Urinary bladder (tissue), 4 donors: ENCODE data around the gene MAPK10. TPM values are rescaled to one million over a fixed set of nuclear protein-coding genes. Genes with fewer than 3 reads are reported as not detected.

Experiments
- DNase-seq: peaks from one replicate; pipeline ENCODE4 v3.0.0-alpha.2; 2015; ENCODE audit errors: extremely low spot score
- H3K27ac ChIP-seq: one replicate; pipeline ENCODE4 v1.5.1; 2013; ENCODE audit warnings: low read depth, mild to moderate bottlenecking, moderate library complexity
- H3K36me3 ChIP-seq: one replicate; pipeline ENCODE4 v1.6.1; 2013; ENCODE audit warnings: mild to moderate bottlenecking, moderate library complexity; ENCODE audit not compliant: insufficient read depth
- H3K4me1 ChIP-seq: one replicate; pipeline ENCODE4 v1.6.1; 2013; ENCODE audit warnings: mild to moderate bottlenecking, moderate library complexity; ENCODE audit not compliant: insufficient read depth
- H3K4me3 ChIP-seq: one replicate; pipeline ENCODE4 v1.5.1; 2013; ENCODE audit warnings: low read depth, low read length
- WGBS: extraction: QIAGEN DNeasy Blood & Tissue Kit; methylation state at CpG from one replicate; pipeline ENCODE4 v1.1.7; 2013; 5-methylcytosine and 5-hydroxymethylcytosine counted together
- polyA plus RNA-seq: library from polyadenylated mRNA; stranded (reverse); fragments of 200-250 nt; gene quantifications from one replicate; pipeline ENCODE4 v1.2.3, GENCODE V29; 2013
- total RNA-seq: library from RNA; depleted of rRNA; stranded (reverse); fragments of >200 nt; gene quantifications from one replicate; pipeline ENCODE4 v1.2.3, GENCODE V29; 2014
- donor health status: healthy with polysubstance abuse.
- donor health status: healthy.

MAPK10 gene
- total and polyA plus RNA-seq, 2 donors: 15.5 to 247 TPM

DNA sequence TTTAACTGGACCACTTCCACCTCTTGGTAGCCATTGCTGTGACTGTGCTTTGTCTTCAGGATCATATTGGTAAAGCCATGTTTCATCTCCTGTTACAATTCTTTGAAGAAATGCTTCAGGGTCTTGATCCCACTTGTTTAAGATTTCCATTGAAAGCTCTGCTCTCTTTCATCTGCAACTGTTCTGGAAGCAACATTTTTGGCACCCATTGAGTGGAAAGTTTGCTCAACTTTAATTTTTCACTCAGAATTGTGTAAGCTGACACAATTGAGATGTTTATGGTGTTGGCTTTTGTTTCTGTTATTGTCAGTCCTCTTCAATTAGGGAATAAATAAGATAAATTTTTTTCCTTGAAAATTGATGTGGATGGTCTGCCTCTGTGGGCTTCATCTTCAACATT is 237.4 kb downstream of the MAPK10 start:
- H3K27ac ChIP-seq: no peak overlapping the region
- no peak overlapping the region for H3K4me3 ChIP-seq
- DNase-seq: no peak
- no peaks in the 10 kb centered on the region for H3K36me3 ChIP-seq
- no peaks in the 10 kb centered on the region for H3K4me1 ChIP-seq

DNA sequence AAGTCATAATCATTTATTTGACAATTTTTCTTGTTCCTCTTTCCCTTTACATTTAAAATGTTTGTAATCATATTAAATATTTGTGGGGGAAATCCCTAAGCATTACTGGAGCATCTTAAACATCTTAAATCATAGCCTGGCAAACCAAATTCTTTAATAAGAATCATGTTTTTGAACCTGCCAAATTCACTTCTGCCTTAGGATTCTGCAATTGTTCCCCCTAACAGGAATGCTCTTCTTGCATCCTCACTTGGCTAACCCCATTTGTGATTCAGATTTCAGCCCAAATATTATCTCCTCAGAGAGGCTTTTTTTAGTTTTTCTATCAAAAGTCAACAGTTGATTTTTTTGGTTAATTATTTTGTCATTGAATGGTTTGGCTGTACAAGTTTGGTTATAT is 241.1 kb downstream of the MAPK10 start:
- Histone ChIP-seq H3K27ac (no peak overlapping the region), H3K36me3 (no peaks in the 10 kb centered on the region), H3K4me3 (no peak overlapping the region), H3K4me1 (no peaks in the 10 kb centered on the region)
- no peak for DNase-seq

DNA sequence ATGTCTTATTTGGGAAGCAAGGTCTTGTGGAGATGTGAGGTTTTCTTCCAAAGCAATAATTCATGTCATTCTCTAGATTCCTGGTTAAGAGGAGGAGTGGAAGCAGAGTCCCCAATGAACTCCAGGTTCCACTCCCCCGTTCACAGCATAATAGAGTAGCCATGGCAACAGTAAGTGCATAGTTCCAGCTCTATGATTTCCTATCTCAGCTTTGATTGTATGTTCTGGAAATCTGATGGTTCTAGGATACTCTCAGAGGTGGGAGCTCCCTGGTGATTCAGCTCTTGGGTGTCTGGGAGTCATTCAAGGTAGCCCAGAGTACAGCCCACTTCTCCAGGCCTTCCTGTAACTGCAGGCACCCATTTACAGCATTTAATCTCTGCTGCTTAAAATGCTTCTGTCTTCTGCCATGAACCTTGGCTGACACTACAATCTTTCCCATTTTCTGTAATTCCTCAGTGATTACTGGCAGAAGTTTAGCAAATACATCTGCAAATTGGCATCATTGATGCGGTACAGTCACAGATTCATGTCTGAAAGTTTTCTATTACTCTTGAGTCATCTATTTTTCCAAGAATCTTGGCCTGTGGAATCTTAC is 242.0 kb downstream of the MAPK10 start:
- Histone ChIP-seq H3K4me1 (no peaks in the 10 kb centered on the region), H3K27ac (no peak overlapping the region), H3K4me3 (no peak overlapping the region), H3K36me3 (no peaks in the 10 kb centered on the region)
- 43% methylated on average over 2 of the region's 2 CpGs for WGBS
- peak; percentile 31 for DNase-seq

DNA sequence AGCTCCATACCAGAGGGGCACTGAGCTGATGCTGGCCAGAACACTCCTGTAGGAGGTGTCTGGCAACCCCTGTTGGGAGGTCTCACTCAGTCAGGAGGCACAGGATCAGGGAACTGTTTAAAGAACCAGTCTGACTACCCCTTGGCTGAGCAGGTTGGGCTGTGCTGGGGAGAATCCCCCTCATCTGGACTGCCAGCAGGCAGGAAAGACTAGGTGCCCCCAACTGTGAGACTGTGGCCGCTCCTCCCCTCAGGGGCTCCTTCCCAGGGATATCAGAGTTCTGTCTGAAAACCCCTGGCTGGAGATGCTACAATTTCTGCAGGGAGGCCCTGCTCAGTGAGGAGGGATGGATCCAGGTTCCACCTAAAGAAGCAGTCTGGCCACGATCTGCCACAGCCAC is 245.3 kb downstream of the MAPK10 start:
- no peaks in the 10 kb centered on the region for H3K36me3 ChIP-seq
- H3K27ac ChIP-seq: no peak overlapping the region
- H3K4me3 ChIP-seq: no peak overlapping the region
- 94% methylated on average over 2 of the region's 2 CpGs for WGBS
- no peak for DNase-seq
- no peaks in the 10 kb centered on the region for H3K4me1 ChIP-seq

- DNase-seq: no peak
- H3K4me3 ChIP-seq: no peak overlapping the region
- H3K4me1 ChIP-seq: no peaks in the 10 kb centered on the region
- 80% methylated on average over 2 of the region's 2 CpGs for WGBS
- H3K27ac ChIP-seq: no peak overlapping the region
- H3K36me3 ChIP-seq: no peaks in the 10 kb centered on the region
These were observed 251.0 kb downstream of the MAPK10 start for GRCh38 chr4:86108834-86109233.

GRCh38 chr4:86108137-86108536 is 251.7 kb downstream of the MAPK10 start:
- H3K4me1 ChIP-seq: no peaks in the 10 kb centered on the region
- H3K36me3 ChIP-seq: no peaks in the 10 kb centered on the region
- WGBS: 57% methylated on average over 1 of the region's 1 CpG
- H3K27ac ChIP-seq: no peak overlapping the region
- DNase-seq: no peak
- no peak overlapping the region for H3K4me3 ChIP-seq

DNA sequence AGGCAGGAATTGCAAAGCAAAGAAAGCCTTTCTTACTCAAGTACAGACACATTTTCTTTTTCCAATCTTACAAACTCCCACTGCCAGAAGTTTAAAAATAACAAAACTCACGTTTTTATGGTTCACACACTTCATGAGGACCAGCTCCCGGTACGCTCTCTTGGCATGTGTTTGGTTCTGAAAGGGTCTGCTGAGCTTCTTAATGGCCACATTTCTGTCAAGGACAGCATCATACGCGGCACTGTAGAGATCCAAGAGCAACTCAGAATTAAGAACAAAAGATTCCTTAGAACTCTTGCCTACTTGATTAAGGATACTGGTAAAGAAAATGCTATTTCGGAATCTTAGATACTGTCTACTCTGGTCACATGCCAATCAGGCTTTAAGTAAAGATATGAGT is 252.7 kb downstream of the MAPK10 start:
- DNase-seq: no peak
- H3K4me1 ChIP-seq: no peaks in the 10 kb centered on the region
- no peaks in the 10 kb centered on the region for H3K36me3 ChIP-seq
- 53% methylated on average over 6 of the region's 6 CpGs for WGBS
- no peak overlapping the region for H3K4me3 ChIP-seq
- H3K27ac ChIP-seq: no peak overlapping the region

DNA sequence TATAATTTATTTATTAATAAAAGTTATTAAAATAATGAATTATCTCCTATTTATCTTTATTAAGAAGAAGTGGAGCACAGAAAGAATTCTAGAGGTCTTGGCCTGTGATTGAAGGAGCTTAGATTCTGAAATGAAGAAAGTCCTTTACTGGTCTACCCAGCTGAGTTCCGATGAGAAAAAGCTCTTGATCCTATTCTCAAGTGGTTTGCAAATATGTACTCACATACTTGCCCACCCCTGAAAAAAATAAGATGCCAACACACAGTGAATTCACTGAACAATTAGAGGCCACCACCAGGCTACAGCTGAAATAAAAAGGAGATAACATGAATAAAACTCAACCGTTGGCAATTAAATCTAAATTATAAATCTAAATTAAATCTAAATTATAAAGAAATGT is 253.4 kb downstream of the MAPK10 start:
- Histone ChIP-seq H3K27ac (no peak overlapping the region), H3K4me3 (no peak overlapping the region), H3K4me1 (no peaks in the 10 kb centered on the region), H3K36me3 (no peaks in the 10 kb centered on the region)
- no peak for DNase-seq
- WGBS: 82% methylated on average over 2 of the region's 2 CpGs

DNA sequence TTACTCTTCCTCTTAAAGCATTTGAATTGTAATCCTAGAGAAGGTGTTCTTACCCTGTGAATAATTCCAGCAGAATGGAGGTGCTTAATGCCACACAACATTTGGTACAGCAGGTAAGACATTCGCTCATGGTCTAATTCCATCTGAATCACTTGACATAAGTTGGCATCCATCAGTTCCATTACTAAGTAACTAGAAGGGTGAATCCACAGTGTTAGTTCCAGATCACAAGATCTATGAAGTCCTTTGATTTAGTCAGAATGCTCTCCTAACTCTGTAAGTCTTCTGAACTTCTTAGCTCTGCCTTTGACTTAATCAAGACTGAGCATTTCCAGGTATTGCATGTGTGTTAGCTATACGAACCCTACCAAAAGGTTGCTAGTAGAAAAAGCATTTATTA is 258.0 kb downstream of the MAPK10 start:
- no peak for DNase-seq
- no peaks in the 10 kb centered on the region for H3K4me1 ChIP-seq
- WGBS: 97% methylated on average over 2 of the region's 2 CpGs
- H3K27ac ChIP-seq: no peak overlapping the region
- no peaks in the 10 kb centered on the region for H3K36me3 ChIP-seq
- no peak overlapping the region for H3K4me3 ChIP-seq

- Histone ChIP-seq H3K4me1 (no peaks in the 10 kb centered on the region), H3K4me3 (no peak overlapping the region), H3K36me3 (no peaks in the 10 kb centered on the region), H3K27ac (no peak overlapping the region)
- no peak for DNase-seq
These were observed 258.4 kb downstream of the MAPK10 start for GRCh38 chr4:86101410-86101809.

DNA sequence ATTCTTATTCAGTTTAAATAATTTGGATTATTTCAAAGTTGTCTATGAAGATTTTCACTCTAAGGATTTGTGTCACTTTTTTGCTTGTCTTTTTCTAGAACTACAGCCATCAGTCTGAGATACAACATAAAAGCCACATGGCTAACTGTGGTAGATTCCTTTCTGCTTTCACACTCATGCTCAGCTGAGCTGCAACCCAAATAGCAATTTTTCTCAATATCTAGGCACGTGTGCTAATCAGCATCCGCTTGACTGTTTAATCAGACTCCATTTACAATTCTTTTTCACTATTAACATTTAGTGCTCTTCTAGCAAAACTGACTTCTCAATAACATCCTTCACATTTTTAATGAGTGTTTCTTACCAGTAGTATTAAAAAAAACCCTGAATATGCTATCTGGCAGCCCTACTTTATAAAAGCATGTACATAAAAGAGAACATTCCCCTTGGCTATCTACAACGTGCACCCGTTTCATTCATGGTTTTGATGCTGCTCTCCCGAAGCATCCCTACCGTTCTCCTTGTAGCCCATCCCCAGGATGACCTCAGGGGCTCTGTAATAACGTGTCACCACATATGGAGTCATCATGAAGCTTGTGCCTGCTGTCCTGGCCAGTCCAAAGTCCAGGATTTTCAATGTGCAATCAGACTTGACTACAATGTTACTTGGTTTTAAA is 259.2 kb downstream of the MAPK10 start:
- Histone ChIP-seq H3K27ac (no peak overlapping the region), H3K36me3 (no peaks in the 10 kb centered on the region)
- 87% methylated on average over 7 of the region's 7 CpGs for WGBS

GRCh38 chr4:86099348-86099747 is 260.5 kb downstream of the MAPK10 start:
- Histone ChIP-seq H3K4me3 (no peak overlapping the region), H3K4me1 (no peaks in the 10 kb centered on the region), H3K27ac (no peak overlapping the region), H3K36me3 (no peaks in the 10 kb centered on the region)
- 91% methylated on average over 3 of the region's 3 CpGs for WGBS
- DNase-seq: no peak

More for the DNA sequence above, 259.2 kb downstream of the MAPK10 start:
- no peak for DNase-seq
- H3K4me3 ChIP-seq: no peak overlapping the region
- H3K4me1 ChIP-seq: no peaks in the 10 kb centered on the region

DNA sequence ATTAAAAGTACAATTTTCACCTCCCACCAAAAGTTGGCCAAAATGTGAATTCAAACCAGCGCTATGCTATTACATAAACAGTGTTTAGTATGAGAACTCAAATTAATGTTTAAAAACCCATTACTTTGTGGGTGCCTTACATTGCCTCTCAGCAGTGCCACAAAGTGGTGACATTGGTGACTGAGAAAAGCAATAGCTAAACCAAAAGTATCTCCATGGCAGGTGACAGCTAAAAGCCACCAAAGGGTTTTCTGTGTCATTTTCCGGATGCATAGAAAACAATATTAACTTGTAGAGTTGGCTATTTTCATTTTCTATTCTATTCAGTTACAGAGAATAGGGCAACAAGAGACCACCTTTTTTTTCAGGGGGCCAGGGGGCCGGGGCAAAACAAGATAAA is 261.2 kb downstream of the MAPK10 start:
- 79% methylated on average over 3 of the region's 3 CpGs for WGBS
- no peak overlapping the region for H3K27ac ChIP-seq
- DNase-seq: no peak

DNA sequence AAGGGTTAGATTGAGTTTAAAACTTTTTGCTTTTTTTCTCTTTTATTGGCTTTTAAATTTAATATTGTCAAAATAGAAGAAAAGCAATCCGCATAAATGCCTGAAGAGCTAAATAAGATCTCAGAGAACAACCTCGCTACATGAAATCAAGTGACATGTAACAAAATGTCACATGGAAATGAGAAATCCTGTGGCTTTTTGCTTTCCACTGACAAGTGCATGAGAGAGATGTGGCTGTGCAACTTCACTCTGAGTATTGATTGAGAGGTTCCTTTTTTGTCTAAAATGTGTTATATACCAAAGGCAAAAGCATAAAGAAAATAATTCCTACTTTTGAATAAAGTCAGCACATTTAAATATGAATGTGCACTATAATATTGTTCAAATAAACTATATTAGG is 263.5 kb downstream of the MAPK10 start:
- H3K36me3 ChIP-seq: no peaks in the 10 kb centered on the region
- no peak overlapping the region for H3K27ac ChIP-seq
- no peaks in the 10 kb centered on the region for H3K4me1 ChIP-seq
- H3K4me3 ChIP-seq: no peak overlapping the region
- DNase-seq: no peak
- 97% methylated on average over 2 of the region's 2 CpGs for WGBS

More for the DNA sequence above, 261.2 kb downstream of the MAPK10 start:
- Histone ChIP-seq H3K4me3 (no peak overlapping the region), H3K4me1 (no peaks in the 10 kb centered on the region), H3K36me3 (no peaks in the 10 kb centered on the region)

DNA sequence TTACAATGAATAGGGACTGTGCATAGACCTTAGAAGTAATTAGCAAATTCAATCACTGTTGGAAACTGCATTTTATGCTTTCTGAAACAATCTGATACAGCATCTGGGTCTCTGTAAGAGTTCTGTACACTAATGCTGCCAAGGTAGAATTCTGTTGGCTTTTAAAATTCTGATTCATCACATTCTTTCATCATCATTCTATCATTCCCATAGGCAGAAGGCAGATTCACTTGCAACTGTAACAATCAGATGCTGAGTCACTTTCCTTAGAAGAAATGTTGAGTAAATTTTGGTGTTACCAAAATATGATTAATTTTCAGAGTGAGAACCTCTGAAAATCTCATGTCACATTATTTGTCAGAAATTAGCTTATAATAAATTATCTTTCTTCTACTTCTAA is 267.2 kb downstream of the MAPK10 start:
- no peak overlapping the region for H3K27ac ChIP-seq
- no peaks in the 10 kb centered on the region for H3K4me1 ChIP-seq
- no peak overlapping the region for H3K4me3 ChIP-seq
- DNase-seq: no peak
- no peaks in the 10 kb centered on the region for H3K36me3 ChIP-seq
